HepG2 (cell line): ENCODE measurements around the gene OR6C2. TPM values are rescaled to one million over a fixed set of nuclear protein-coding genes. Genes with fewer than 3 reads are reported as not detected.

Experiments
- BATF2 ChIP-seq: sonication (generic); formaldehyde crosslinking; IDR thresholded peaks from 2 replicates; pipeline ENCODE4 v1.8.0; 2022; ENCODE audit warnings: mild to moderate bottlenecking, missing genetic modification reagents, moderate library complexity
- ETV6 ChIP-seq: sonication (generic); formaldehyde crosslinking; conservative IDR thresholded peaks from 2 replicates; pipeline ENCODE4 v1.4.0; 2020; ENCODE audit warnings: missing genetic modification reagents
- FOXC1 ChIP-seq: sonication (generic); formaldehyde crosslinking; IDR thresholded peaks from 2 replicates; pipeline ENCODE4 v1.8.0; 2022; ENCODE audit warnings: mild to moderate bottlenecking, missing genetic modification reagents, borderline replicate concordance
- IRF1 ChIP-seq: sonication (generic); formaldehyde crosslinking; IDR thresholded peaks from 2 replicates; pipeline ENCODE4 v1.4.0; 2020; ENCODE audit warnings: low read depth, mild to moderate bottlenecking, missing genetic modification reagents
- JARID2 ChIP-seq: sonication (generic); formaldehyde crosslinking; IDR thresholded peaks from 2 replicates; pipeline ENCODE4 v1.8.1; 2023; ENCODE audit warnings: missing genetic modification reagents, inconsistent platforms; ENCODE audit not compliant: insufficient replicate concordance
- KDM1A ChIP-seq: IDR thresholded peaks from 2 replicates; pipeline ENCODE4 v1.6.1; 2016; ENCODE audit warnings: missing compliant biosample characterization
- KIAA2018 ChIP-seq: sonication (generic); formaldehyde crosslinking; IDR thresholded peaks from 2 replicates; pipeline ENCODE4 v1.5.0; 2020; ENCODE audit warnings: mild to moderate bottlenecking, missing genetic modification reagents, borderline replicate concordance
- MNT ChIP-seq: fragments of 450-650 bp; IDR thresholded peaks from 2 replicates; pipeline ENCODE4 v1.6.1; 2016
- POLR2A ChIP-seq, 2 experiments: IDR thresholded peaks; 2 replicates each; pipeline ENCODE4 v1.6.1; 2011; ENCODE audit warnings: low read depth in 2 of 2, low read length in 2 of 2, mild to moderate bottlenecking in 1 of 2, moderate library complexity in 1 of 2; ENCODE audit not compliant: insufficient read depth in 1 of 2
- REXO4 ChIP-seq: sonication (generic); formaldehyde crosslinking; IDR thresholded peaks from 2 replicates; pipeline ENCODE4 v1.8.0; 2022; ENCODE audit warnings: missing genetic modification reagents, mild to moderate bottlenecking, borderline replicate concordance
- RORA ChIP-seq: sonication (generic); formaldehyde crosslinking; IDR thresholded peaks from 2 replicates; pipeline ENCODE4 v1.5.0; 2020; ENCODE audit warnings: mild to moderate bottlenecking, missing genetic modification reagents, moderate library complexity
- TARDBP ChIP-seq: sonication (generic); formaldehyde crosslinking; IDR thresholded peaks from 2 replicates; pipeline ENCODE4 v1.8.0; 2022; ENCODE audit warnings: mild to moderate bottlenecking, missing genetic modification reagents
- ZFP91 ChIP-seq: sonication (generic); formaldehyde crosslinking; IDR thresholded peaks from 2 replicates; pipeline ENCODE4 v1.9.0; 2022; ENCODE audit warnings: missing genetic modification reagents, mild to moderate bottlenecking, borderline replicate concordance
- ZNF275 ChIP-seq: sonication (generic); formaldehyde crosslinking; IDR thresholded peaks from 2 replicates; pipeline ENCODE4 v1.8.0; 2022; ENCODE audit warnings: missing genetic modification reagents, mild to moderate bottlenecking, inconsistent platforms, borderline replicate concordance
- ZNF543 ChIP-seq: sonication (generic); formaldehyde crosslinking; IDR thresholded peaks from 2 replicates; pipeline ENCODE4 v1.4.0; 2020; ENCODE audit warnings: mild to moderate bottlenecking, missing genetic modification reagents
- ZNF672 ChIP-seq: sonication (generic); formaldehyde crosslinking; IDR thresholded peaks from 2 replicates; pipeline ENCODE4 v1.8.1; 2022; ENCODE audit warnings: missing genetic modification reagents
- ZNF746 ChIP-seq: sonication (generic); formaldehyde crosslinking; IDR thresholded peaks from 2 replicates; pipeline ENCODE4 v1.8.0; 2022; ENCODE audit warnings: mild to moderate bottlenecking, missing genetic modification reagents
- polyA plus RNA-seq, 8 experiments: library from polyadenylated mRNA; depleted of rRNA in 3 of 8; stranded (reverse) in 7 of 8; unstranded in 1 of 8; fragments of >200 nt; fragmentation: Illumina TruSeq in 4 of 8; extraction: Trizol in 4 of 8; gene quantifications; 2 replicates each; pipeline versions ENCODE4 v1.2.1 to v1.2.3, GENCODE V29; 2011 to 2016; ENCODE audit warnings: low read depth in 4 of 8, missing spikeins in 1 of 8, mixed read lengths in 1 of 8; ENCODE audit not compliant: insufficient read depth in 1 of 8
- total RNA-seq, 5 experiments: library from RNA; depleted of rRNA; stranded (reverse); fragments of >200 nt; fragmentation: Illumina TruSeq; extraction: Trizol; gene quantifications; 2 replicates each; pipeline ENCODE4 v1.2.3, GENCODE V29; 2016; ENCODE audit warnings: low read depth in 1 of 5

The OR6C2 gene
- total and polyA plus RNA-seq, 2 of the 13 experiments (the other 11 are each of a cell fraction or from before 2014, with no cell fraction given) = not detected

GRCh38 chr12:55446326-55446725 is 2.5 kb downstream of the OR6C2 start (continued):
- TF ChIP-seq ZNF543 (CRISPR knock-in tag) (no peak), RORA (no peak), KDM1A (CRISPR knock-in tag) (no peak), POLR2A (IDR thresholded peaks at IDR 0.05; ENCODE audit: insufficient read depth in 1 of 2, low read depth in 2 of 2, low read length in 2 of 2) (no peak), ZNF672 (CRISPR knock-in tag) (no peak), ZFP91 (CRISPR knock-in tag) (no peak), ZNF275 (CRISPR knock-in tag) (no peak), ETV6 (CRISPR knock-in tag) (no peak), MNT (no peak), JARID2 (CRISPR knock-in tag) (no peak), FOXC1 (CRISPR knock-in tag) (no peak), IRF1 (CRISPR knock-in tag) (no peak), ZNF746 (CRISPR knock-in tag) (no peak), KIAA2018 (CRISPR knock-in tag) (no peak), TARDBP (CRISPR knock-in tag) (no peak), BATF2 (CRISPR knock-in tag) (no peak), REXO4 (CRISPR knock-in tag) (no peak)
